K562 (cell line): ENCODE data around the gene USP20. TPM values are rescaled to one million over a fixed set of nuclear protein-coding genes. Genes with fewer than 3 reads are reported as not detected.

Source experiments
- ARID2 ChIP-seq: fragments of 450-650 bp; IDR thresholded peaks from 2 replicates; pipeline ENCODE4 v1.6.1; 2017; ENCODE audit warnings: antibody characterized with exemption, mild to moderate bottlenecking
- ARNT ChIP-seq, 2 experiments: fragments of 450-650 bp; IDR thresholded peaks; 2 replicates each; pipeline ENCODE4 v1.6.1; 2016; ENCODE audit warnings: mild to moderate bottlenecking in 1 of 2
- BHLHE40 ChIP-seq: IDR thresholded peaks from 2 replicates; pipeline ENCODE4 v1.6.1; 2011; ENCODE audit warnings: low read length, improper control_type of control experiment
- CTBP1 ChIP-seq: fragments of 450-650 bp; IDR thresholded peaks from 2 replicates; pipeline ENCODE4 v1.6.1; 2016; ENCODE audit warnings: borderline replicate concordance
- DIDO1 ChIP-seq: fragments of 450-650 bp; IDR thresholded peaks from 2 replicates; pipeline ENCODE4 v1.6.1; 2016; ENCODE audit warnings: low read depth, missing biosample characterization, missing genetic modification characterization
- ELF1 ChIP-seq: fragments of 200-800 bp; sonication (Bioruptor generic); IDR thresholded peaks from 2 replicates; pipeline ENCODE4 v1.6.1; 2016; ENCODE audit warnings: missing genetic modification characterization, missing compliant biosample characterization
- NR1H2 ChIP-seq: sonication (generic); formaldehyde crosslinking; IDR thresholded peaks from 2 replicates; pipeline ENCODE4 v1.4.0; 2020; ENCODE audit warnings: mild to moderate bottlenecking, missing genetic modification reagents
- OTX1 ChIP-seq: fragments of 450-650 bp; formaldehyde crosslinking; IDR thresholded peaks from 2 replicates; pipeline ENCODE4 v1.4.0; 2022; ENCODE audit warnings: mild to moderate bottlenecking
- POLR3A ChIP-seq: IDR thresholded peaks from 2 replicates; pipeline ENCODE4 v1.6.1; 2011; ENCODE audit warnings: borderline replicate concordance, mild to moderate bottlenecking, moderate library complexity; ENCODE audit not compliant: insufficient read length, insufficient read depth; ENCODE audit errors: extremely low read depth
- RAD21 ChIP-seq, 2 experiments: fragments of 250-450 bp in 1 of 2; fragments of 450-650 bp in 1 of 2; sonication (Bioruptor Pico) in 1 of 2; formaldehyde crosslinking in 1 of 2; IDR thresholded peaks in 1 of 2; conservative IDR thresholded peaks in 1 of 2; 2 replicates each; pipeline versions ENCODE4 v1.4.0 to v1.8.0; 2020 to 2022; ENCODE audit warnings: mild to moderate bottlenecking in 2 of 2, moderate library complexity in 1 of 2
- SRSF9 ChIP-seq: fragments of 200-400 bp; formaldehyde crosslinking; IDR thresholded peaks from 2 replicates; pipeline ENCODE4 v1.6.1; 2017; ENCODE audit warnings: low read depth, low read length, borderline replicate concordance
- ZNF23 ChIP-seq: fragments of 250-450 bp; sonication (Bioruptor Pico); IDR thresholded peaks from 2 replicates; pipeline ENCODE4 v1.4.0; 2020; ENCODE audit warnings: mild to moderate bottlenecking
- polyA plus RNA-seq, 8 experiments: library from polyadenylated mRNA; depleted of rRNA in 4 of 8; stranded (reverse) in 5 of 8; unstranded in 3 of 8; fragments of >200 nt; fragmentation: Nextera tagmentation in 2 of 8; fragmentation: Illumina TruSeq in 1 of 8; extraction: Ambion mirVana in 2 of 8; extraction: Trizol in 1 of 8; gene quantifications; 2 replicates each; pipeline versions ENCODE4 v1.2.1 to v1.2.3, GENCODE V29; 2011 to 2014; ENCODE audit warnings: inconsistent platforms in 1 of 8, missing spikeins in 1 of 8
- total RNA-seq, 7 experiments: library from RNA; depleted of rRNA in 6 of 7; stranded (reverse); fragments of >200 nt in 6 of 7; fragmentation: Illumina TruSeq in 2 of 7; extraction: Trizol in 2 of 7; gene quantifications; 2 replicates each; pipeline versions ENCODE4 v1.2.1 to v1.2.3, GENCODE V29; 2011 to 2021; ENCODE audit warnings: low replicate concordance in 1 of 7
- TF ChIP-seq, protein P1 (sequence below): fragments of 450-650 bp; formaldehyde crosslinking; IDR thresholded peaks from 2 replicates; pipeline ENCODE4 v1.4.0; 2020; ENCODE audit warnings: mild to moderate bottlenecking, moderate library complexity
- TF ChIP-seq, protein P2 (sequence below): fragments of 450-650 bp; IDR thresholded peaks from one replicate; pipeline ENCODE4 v1.6.1; 2018; ENCODE audit warnings: mild to moderate bottlenecking, moderate library complexity; ENCODE audit not compliant: partially characterized antibody
- TF ChIP-seq, protein P3 (sequence below): fragments of 250-450 bp; sonication (Bioruptor Pico); IDR thresholded peaks from 2 replicates; pipeline ENCODE4 v1.4.0; 2020; ENCODE audit warnings: mild to moderate bottlenecking, moderate library complexity, borderline replicate concordance
- TF ChIP-seq, protein P4 (sequence below): fragments of 250-450 bp; sonication (Bioruptor Pico); IDR thresholded peaks from 2 replicates; pipeline ENCODE4 v1.6.1; 2021; ENCODE audit warnings: mild to moderate bottlenecking
- TF ChIP-seq, protein P5 (sequence below), 2 experiments: fragments of 450-650 bp in 1 of 2; IDR thresholded peaks; 2 replicates each; pipeline ENCODE4 v1.6.1; 2011 to 2017; ENCODE audit warnings: low read depth in 2 of 2, antibody characterized with exemption in 1 of 2, borderline replicate concordance in 1 of 2, low read length in 1 of 2, mild to moderate bottlenecking in 1 of 2, mixed read lengths in 1 of 2; ENCODE audit not compliant: control insufficient read depth in 1 of 2

Gene USP20
- total and polyA plus RNA-seq, 9 of the 15 experiments (the other 6 are each of a cell fraction or from before 2014, with no cell fraction given), result 1.9 to 136 (median 49.1) TPM

DNA sequence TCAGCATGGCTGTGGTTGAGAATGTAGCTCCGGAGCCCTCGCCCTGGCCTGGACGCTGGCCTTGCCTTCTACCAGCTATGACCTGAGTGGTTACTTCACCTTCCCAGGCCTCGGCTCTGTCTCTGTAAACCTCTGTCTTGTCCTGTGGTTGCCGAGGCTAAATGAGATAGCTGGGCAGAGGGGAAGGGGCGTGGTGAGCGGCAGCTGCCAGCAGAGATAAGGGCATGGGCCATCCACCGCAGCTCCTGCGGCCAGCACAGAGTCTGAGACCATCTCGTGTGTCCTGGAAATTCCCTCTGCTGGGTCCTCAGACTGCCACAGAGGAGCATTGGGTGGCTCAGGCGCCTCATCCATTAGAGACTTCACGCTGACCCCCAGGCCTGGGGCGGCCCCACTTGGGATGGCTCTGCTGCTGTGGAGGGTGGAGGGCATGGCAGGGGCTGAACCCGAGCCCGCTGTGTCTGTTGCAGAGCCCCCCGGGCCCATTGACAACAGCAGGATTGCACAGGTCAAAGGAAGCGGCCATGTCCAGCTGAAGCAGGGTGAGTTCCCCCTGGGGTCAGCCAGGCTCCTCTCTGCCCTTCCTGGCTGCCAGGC is 43.9 kb downstream of the USP20 start (continued):
- TF ChIP-seq, protein P1, sequence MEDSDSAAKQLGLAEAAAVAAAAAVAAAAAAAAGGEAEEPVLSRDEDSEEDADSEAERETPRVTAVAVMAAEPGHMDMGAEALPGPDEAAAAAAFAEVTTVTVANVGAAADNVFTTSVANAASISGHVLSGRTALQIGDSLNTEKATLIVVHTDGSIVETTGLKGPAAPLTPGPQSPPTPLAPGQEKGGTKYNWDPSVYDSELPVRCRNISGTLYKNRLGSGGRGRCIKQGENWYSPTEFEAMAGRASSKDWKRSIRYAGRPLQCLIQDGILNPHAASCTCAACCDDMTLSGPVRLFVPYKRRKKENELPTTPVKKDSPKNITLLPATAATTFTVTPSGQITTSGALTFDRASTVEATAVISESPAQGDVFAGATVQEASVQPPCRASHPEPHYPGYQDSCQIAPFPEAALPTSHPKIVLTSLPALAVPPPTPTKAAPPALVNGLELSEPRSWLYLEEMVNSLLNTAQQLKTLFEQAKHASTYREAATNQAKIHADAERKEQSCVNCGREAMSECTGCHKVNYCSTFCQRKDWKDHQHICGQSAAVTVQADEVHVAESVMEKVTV, result peak; percentile 43; the same call in 1 of the 2 replicates
- TF ChIP-seq ZNF23 (CRISPR knock-in tag) (0 out of 2 replicates have a peak, but pooled peaks have one; percentile 1), DIDO1 (no peak), POLR3A (no peak), ARID2 (no peak), OTX1 (peak; percentile 86), SRSF9 (no peak), ARNT (IDR thresholded peaks at IDR 0.05) (no peak), NR1H2 (CRISPR knock-in tag) (no peak), BHLHE40 (peak; percentile 93), RAD21 (CRISPR knock-in tag; conservative IDR thresholded peaks at IDR 0.05 in 1 of 2, IDR thresholded peaks at IDR 0.05 in 1 of 2) (peak in 1 of 2 experiments; percentile 56; a peak in 3 of 4 replicates), ELF1 (no peak), CTBP1 (no peak)
- TF ChIP-seq, protein P2, sequence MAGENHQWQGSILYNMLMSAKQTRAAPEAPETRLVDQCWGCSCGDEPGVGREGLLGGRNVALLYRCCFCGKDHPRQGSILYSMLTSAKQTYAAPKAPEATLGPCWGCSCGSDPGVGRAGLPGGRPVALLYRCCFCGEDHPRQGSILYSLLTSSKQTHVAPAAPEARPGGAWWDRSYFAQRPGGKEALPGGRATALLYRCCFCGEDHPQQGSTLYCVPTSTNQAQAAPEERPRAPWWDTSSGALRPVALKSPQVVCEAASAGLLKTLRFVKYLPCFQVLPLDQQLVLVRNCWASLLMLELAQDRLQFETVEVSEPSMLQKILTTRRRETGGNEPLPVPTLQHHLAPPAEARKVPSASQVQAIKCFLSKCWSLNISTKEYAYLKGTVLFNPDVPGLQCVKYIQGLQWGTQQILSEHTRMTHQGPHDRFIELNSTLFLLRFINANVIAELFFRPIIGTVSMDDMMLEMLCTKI, result no peak
- TF ChIP-seq, protein P3, sequence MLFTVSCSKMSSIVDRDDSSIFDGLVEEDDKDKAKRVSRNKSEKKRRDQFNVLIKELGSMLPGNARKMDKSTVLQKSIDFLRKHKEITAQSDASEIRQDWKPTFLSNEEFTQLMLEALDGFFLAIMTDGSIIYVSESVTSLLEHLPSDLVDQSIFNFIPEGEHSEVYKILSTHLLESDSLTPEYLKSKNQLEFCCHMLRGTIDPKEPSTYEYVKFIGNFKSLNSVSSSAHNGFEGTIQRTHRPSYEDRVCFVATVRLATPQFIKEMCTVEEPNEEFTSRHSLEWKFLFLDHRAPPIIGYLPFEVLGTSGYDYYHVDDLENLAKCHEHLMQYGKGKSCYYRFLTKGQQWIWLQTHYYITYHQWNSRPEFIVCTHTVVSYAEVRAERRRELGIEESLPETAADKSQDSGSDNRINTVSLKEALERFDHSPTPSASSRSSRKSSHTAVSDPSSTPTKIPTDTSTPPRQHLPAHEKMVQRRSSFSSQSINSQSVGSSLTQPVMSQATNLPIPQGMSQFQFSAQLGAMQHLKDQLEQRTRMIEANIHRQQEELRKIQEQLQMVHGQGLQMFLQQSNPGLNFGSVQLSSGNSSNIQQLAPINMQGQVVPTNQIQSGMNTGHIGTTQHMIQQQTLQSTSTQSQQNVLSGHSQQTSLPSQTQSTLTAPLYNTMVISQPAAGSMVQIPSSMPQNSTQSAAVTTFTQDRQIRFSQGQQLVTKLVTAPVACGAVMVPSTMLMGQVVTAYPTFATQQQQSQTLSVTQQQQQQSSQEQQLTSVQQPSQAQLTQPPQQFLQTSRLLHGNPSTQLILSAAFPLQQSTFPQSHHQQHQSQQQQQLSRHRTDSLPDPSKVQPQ (CRISPR knock-in tag), result 0 out of 2 replicates have a peak, but pooled peaks have one; percentile 47
- TF ChIP-seq, protein P4, sequence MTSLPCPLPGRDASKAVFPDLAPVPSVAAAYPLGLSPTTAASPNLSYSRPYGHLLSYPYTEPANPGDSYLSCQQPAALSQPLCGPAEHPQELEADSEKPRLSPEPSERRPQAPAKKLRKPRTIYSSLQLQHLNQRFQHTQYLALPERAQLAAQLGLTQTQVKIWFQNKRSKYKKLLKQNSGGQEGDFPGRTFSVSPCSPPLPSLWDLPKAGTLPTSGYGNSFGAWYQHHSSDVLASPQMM, result no peak
- TF ChIP-seq, protein P5, sequence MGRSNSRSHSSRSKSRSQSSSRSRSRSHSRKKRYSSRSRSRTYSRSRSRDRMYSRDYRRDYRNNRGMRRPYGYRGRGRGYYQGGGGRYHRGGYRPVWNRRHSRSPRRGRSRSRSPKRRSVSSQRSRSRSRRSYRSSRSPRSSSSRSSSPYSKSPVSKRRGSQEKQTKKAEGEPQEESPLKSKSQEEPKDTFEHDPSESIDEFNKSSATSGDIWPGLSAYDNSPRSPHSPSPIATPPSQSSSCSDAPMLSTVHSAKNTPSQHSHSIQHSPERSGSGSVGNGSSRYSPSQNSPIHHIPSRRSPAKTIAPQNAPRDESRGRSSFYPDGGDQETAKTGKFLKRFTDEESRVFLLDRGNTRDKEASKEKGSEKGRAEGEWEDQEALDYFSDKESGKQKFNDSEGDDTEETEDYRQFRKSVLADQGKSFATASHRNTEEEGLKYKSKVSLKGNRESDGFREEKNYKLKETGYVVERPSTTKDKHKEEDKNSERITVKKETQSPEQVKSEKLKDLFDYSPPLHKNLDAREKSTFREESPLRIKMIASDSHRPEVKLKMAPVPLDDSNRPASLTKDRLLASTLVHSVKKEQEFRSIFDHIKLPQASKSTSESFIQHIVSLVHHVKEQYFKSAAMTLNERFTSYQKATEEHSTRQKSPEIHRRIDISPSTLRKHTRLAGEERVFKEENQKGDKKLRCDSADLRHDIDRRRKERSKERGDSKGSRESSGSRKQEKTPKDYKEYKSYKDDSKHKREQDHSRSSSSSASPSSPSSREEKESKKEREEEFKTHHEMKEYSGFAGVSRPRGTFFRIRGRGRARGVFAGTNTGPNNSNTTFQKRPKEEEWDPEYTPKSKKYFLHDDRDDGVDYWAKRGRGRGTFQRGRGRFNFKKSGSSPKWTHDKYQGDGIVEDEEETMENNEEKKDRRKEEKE (IDR thresholded peaks at IDR 0.05; ENCODE audit: borderline replicate concordance in 1 of 2, control insufficient read depth in 1 of 2, low read depth in 2 of 2, low read length in 1 of 2), result no peak
